ENCODE data around the gene FGF14. TPM values are rescaled to one million over a fixed set of nuclear protein-coding genes. Genes with fewer than 3 reads are reported as not detected.

Gene FGF14
- total RNA-seq, 1 donor from 2014 or later, result 1.4 TPM

DNA sequence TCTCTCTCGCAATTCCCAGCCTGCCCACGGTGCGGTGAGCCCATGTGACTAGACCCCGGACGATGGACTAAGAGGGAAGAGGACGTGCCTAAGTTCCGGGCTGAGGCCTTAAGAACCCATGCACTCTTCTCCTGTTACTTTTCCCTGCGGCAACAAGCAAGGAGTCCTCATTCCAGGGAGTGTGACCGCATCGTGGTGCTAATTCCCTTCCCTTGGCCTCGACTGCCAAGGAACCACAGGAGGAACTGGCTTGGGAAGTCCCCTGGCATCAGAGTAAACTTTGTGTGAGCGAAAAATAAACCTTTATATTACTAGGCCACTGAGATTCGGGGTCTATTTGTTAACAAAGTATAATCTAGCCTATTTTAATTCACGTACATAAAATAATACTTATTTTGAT lies 34.0 kb downstream of the FGF14 start:
- Histone ChIP-seq H3K4me3 (no peak overlapping the region), H3K4me2 (no peak overlapping the region), H3K27ac (no peak overlapping the region), H3K9ac (no peak overlapping the region), H3K79me2 (ENCODE audit: low read depth) (no peaks in the 10 kb centered on the region), H3F3A (ENCODE audit: low read depth) (no peaks in the 10 kb centered on the region), H3K27me3 (no peaks in the 10 kb centered on the region), H3K36me3 (no peaks in the 10 kb centered on the region), H3K4me1 (no peaks in the 10 kb centered on the region), H4K20me1 (ENCODE audit: low read depth) (no peaks in the 10 kb centered on the region), H3K9me3 (ENCODE audit: low read depth) (no peaks in the 10 kb centered on the region), H2AFZ (replicated peaks) (no peak overlapping the region)
- Mint-ChIP-seq H3K36me3 (no peaks in the 10 kb centered on the region), H3K9me3 (no peaks in the 10 kb centered on the region), H3K27ac (no peak overlapping the region), H3K27me3 (ENCODE audit: insufficient read depth, low read depth) (peaks cover 2% of the 10 kb centered on the region), H3K4me1 (no peaks in the 10 kb centered on the region), H3K4me3 (no peak overlapping the region)
- DNase-seq (ENCODE audit: low spot score), result no peak
- no peak for TF ChIP-seq EZH2 (IDR thresholded peaks at IDR 0.05)
- no peak for TF ChIP-seq EZH2phosphoT487 (IDR thresholded peaks at IDR 0.05)
- no peak for TF ChIP-seq CTCF (IDR thresholded peaks at IDR 0.05)

DNA sequence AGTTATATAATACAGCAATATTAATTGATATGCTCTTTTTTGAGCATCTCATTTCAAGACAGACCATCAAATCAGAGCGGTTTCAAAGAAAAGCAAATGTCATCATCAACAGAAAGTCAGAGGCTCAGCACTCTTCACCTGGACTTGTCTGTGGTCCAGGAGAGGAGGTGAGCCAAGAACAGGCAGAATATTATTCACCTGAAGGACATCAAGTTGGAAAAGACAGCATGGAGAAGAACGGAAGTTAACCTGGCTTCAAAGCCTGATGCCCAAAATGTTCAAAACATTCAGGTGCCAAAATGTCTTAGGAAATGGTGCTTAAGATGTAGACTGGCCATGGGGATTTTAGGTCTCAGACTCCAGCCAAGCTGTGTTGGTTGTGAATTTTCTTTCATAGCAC lies 40.7 kb downstream of the FGF14 start:
- TF ChIP-seq EZH2phosphoT487 (IDR thresholded peaks at IDR 0.05), result no peak
- no peak for TF ChIP-seq EZH2 (IDR thresholded peaks at IDR 0.05)
- no peak for TF ChIP-seq CTCF (IDR thresholded peaks at IDR 0.05)
- Histone ChIP-seq H3K9ac (no peak overlapping the region), H3K27me3 (no peaks in the 10 kb centered on the region), H3K36me3 (no peaks in the 10 kb centered on the region), H3K9me3 (ENCODE audit: low read depth) (no peaks in the 10 kb centered on the region), H3K4me1 (no peaks in the 10 kb centered on the region), H2AFZ (replicated peaks) (no peak overlapping the region), H3K4me2 (no peak overlapping the region), H3F3A (ENCODE audit: low read depth) (no peaks in the 10 kb centered on the region), H3K4me3 (no peak overlapping the region), H3K79me2 (ENCODE audit: low read depth) (no peaks in the 10 kb centered on the region), H3K27ac (no peak overlapping the region), H4K20me1 (ENCODE audit: low read depth) (no peaks in the 10 kb centered on the region)
- no peaks in the 10 kb centered on the region for H3K4me1 Mint-ChIP-seq
- peaks cover 2% of the 10 kb centered on the region for H3K27me3 Mint-ChIP-seq (ENCODE audit: insufficient read depth, low read depth)
- no peak for DNase-seq (ENCODE audit: low spot score)
- H3K27ac Mint-ChIP-seq, result no peak overlapping the region
- H3K36me3 Mint-ChIP-seq, result no peaks in the 10 kb centered on the region
- no peaks in the 10 kb centered on the region for H3K9me3 Mint-ChIP-seq
- H3K4me3 Mint-ChIP-seq, result no peak overlapping the region

DNA sequence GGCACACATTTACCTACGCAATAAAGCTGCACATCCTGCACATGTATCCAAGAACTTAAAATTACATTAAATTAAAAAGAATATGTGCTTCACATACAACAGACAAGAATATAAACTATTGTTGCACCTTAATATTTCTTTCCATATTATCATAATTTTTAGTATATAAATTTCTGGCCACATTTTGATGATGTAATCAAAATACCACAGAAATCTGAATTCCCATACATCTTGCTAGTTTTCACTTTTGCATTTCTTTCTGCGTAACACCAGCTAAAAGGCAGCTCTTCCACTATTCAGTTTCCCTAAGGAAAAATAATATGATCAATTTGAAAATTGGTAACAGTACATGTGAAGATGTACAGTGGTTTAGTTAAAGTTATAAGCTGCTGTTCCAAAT lies 42.6 kb downstream of the FGF14 start:
- Mint-ChIP-seq H3K4me1 (no peaks in the 10 kb centered on the region), H3K27me3 (ENCODE audit: insufficient read depth, low read depth) (no peaks in the 10 kb centered on the region), H3K9me3 (no peaks in the 10 kb centered on the region), H3K27ac (no peak overlapping the region), H3K4me3 (no peak overlapping the region), H3K36me3 (no peaks in the 10 kb centered on the region)
- Histone ChIP-seq H3K4me3 (no peak overlapping the region), H3K27ac (no peak overlapping the region), H3K27me3 (no peaks in the 10 kb centered on the region), H3K36me3 (no peaks in the 10 kb centered on the region), H3F3A (ENCODE audit: low read depth) (no peaks in the 10 kb centered on the region), H4K20me1 (ENCODE audit: low read depth) (no peaks in the 10 kb centered on the region), H3K9ac (no peak overlapping the region), H3K9me3 (ENCODE audit: low read depth) (no peaks in the 10 kb centered on the region), H3K4me2 (no peak overlapping the region), H3K4me1 (no peaks in the 10 kb centered on the region), H2AFZ (replicated peaks) (no peak overlapping the region), H3K79me2 (ENCODE audit: low read depth) (no peaks in the 10 kb centered on the region)
- no peak for TF ChIP-seq CTCF (IDR thresholded peaks at IDR 0.05)
- TF ChIP-seq EZH2 (IDR thresholded peaks at IDR 0.05), result no peak
- no peak for TF ChIP-seq EZH2phosphoT487 (IDR thresholded peaks at IDR 0.05)
- DNase-seq (ENCODE audit: low spot score), result no peak

- Histone ChIP-seq H3K9me3 (ENCODE audit: low read depth) (no peaks in the 10 kb centered on the region), H3K27me3 (no peaks in the 10 kb centered on the region), H3K9ac (no peak overlapping the region), H3K36me3 (no peaks in the 10 kb centered on the region), H3K27ac (no peak overlapping the region), H3K4me2 (no peak overlapping the region), H3K4me1 (no peaks in the 10 kb centered on the region), H3F3A (ENCODE audit: low read depth) (no peaks in the 10 kb centered on the region), H2AFZ (replicated peaks) (no peak overlapping the region), H3K4me3 (no peak overlapping the region), H3K79me2 (ENCODE audit: low read depth) (no peaks in the 10 kb centered on the region), H4K20me1 (ENCODE audit: low read depth) (no peaks in the 10 kb centered on the region)
- no peak for DNase-seq (ENCODE audit: low spot score)
- Mint-ChIP-seq H3K4me1 (no peaks in the 10 kb centered on the region), H3K9me3 (no peaks in the 10 kb centered on the region), H3K36me3 (no peaks in the 10 kb centered on the region), H3K27ac (no peak overlapping the region), H3K27me3 (ENCODE audit: insufficient read depth, low read depth) (peaks cover 4% of the 10 kb centered on the region), H3K4me3 (no peak overlapping the region)
- TF ChIP-seq EZH2phosphoT487 (IDR thresholded peaks at IDR 0.05), result no peak
Observed at GRCh38 chr13:102355251-102355650, 46.6 kb downstream of the FGF14 start.

Data from neural progenitor cell (in vitro differentiated cells).